Transverse colon (tissue), 4 donors: ENCODE measurements around the gene DGKD. TPM values are rescaled to one million over a fixed set of nuclear protein-coding genes. Genes with fewer than 3 reads are reported as not detected.

Experiments used
- DNase-seq: peaks from one replicate; pipeline ENCODE4 v3.0.0-alpha.2; 2019
- H3K27ac ChIP-seq, 4 donors: fragments of 200-600 bp; sonication (generic); 2 replicates each; pipeline ENCODE4 v1.5.1; 2016 to 2018; ENCODE audit warnings: inconsistent platforms in 4 of 4
- H3K27me3 ChIP-seq: fragments of 200-600 bp; sonication (generic); 2 replicates; pipeline ENCODE4 v1.5.1; 2017; ENCODE audit warnings: inconsistent platforms
- H3K36me3 ChIP-seq, 4 donors: fragments of 200-600 bp; sonication (generic); 2 replicates each; pipeline ENCODE4 v1.5.1; 2017 to 2019; ENCODE audit warnings: inconsistent platforms in 4 of 4
- H3K4me1 ChIP-seq, 4 donors: fragments of 200-600 bp; sonication (generic); 2 replicates each; pipeline ENCODE4 v1.5.1; 2017 to 2020; ENCODE audit warnings: inconsistent platforms in 4 of 4
- H3K4me3 ChIP-seq, 4 donors: fragments of 200-600 bp; sonication (generic); 1 replicate in 1 of 4; 2 replicates in 3 of 4; pipeline versions ENCODE4 v1.5.1 to v1.6.1; 2017 to 2019; ENCODE audit warnings: inconsistent platforms in 4 of 4
- H3K9me3 ChIP-seq, 2 donors: fragments of 200-600 bp; sonication (generic); 2 replicates each; pipeline ENCODE4 v1.5.1; 2017 to 2019; ENCODE audit warnings: inconsistent platforms in 2 of 2
- EP300 ChIP-seq: sonication (generic); formaldehyde crosslinking; IDR thresholded peaks from one replicate; pipeline ENCODE4 v1.6.1; 2017; ENCODE audit warnings: antibody characterized with exemption, low read depth
- POLR2A ChIP-seq: fragments of 450-650 bp; IDR thresholded peaks from one replicate; pipeline ENCODE4 v1.6.1; 2016; ENCODE audit warnings: antibody characterized with exemption, mild to moderate bottlenecking, moderate library complexity
- POLR2AphosphoS5 ChIP-seq, 3 donors: sonication (generic); formaldehyde crosslinking; IDR thresholded peaks; one replicate each; pipeline ENCODE4 v1.6.1; 2016; ENCODE audit warnings: antibody characterized with exemption in 3 of 3
- WGBS, 2 donors: methylation state at CpG; one replicate each; pipeline ENCODE4 v1.1.5; 2018; ENCODE audit warnings: low coverage in 1 of 2; 5-methylcytosine and 5-hydroxymethylcytosine counted together
- in situ Hi-C, 4 donors: fragments of 200-750 bp; cut with MboI; loops; one replicate each; pipeline versions ENCODE4 v1.15.0 to v1.15.1; 2017; ENCODE audit warnings: low sequenced_read_pairs in 3 of 4, low pct_ligation_motif_present in 1 of 4, low pct_unique_long_range_greater_than_20kb in 1 of 4
- intact Hi-C: fragments of 100-400 bp; cut with DNase I; formaldehyde crosslinking; loops from one replicate; pipeline ENCODE4 v1.15.1; 2023; ENCODE audit warnings: low total_unique reads
- total RNA-seq, 4 donors: library from RNA; depleted of rRNA; stranded (reverse); fragments of >200 nt; gene quantifications; one replicate each; pipeline ENCODE4 v1.1.0, GENCODE V29; 2016
- TF ChIP-seq, protein P1 (sequence below), 5 experiments: fragments of 200-600 bp in 3 of 5; fragments of 450-650 bp in 2 of 5; sonication (generic) in 3 of 5; IDR thresholded peaks; 1 replicate in 2 of 5; 2 replicates in 3 of 5; pipeline ENCODE4 v1.5.1; 2016 to 2017; ENCODE audit warnings: antibody characterized with exemption in 5 of 5, inconsistent platforms in 3 of 5, mild to moderate bottlenecking in 2 of 5, moderate library complexity in 1 of 5

DGKD gene
- total RNA-seq, 4 donors from 2014 or later = 55.7 to 166 (median 91.5) TPM

DNA sequence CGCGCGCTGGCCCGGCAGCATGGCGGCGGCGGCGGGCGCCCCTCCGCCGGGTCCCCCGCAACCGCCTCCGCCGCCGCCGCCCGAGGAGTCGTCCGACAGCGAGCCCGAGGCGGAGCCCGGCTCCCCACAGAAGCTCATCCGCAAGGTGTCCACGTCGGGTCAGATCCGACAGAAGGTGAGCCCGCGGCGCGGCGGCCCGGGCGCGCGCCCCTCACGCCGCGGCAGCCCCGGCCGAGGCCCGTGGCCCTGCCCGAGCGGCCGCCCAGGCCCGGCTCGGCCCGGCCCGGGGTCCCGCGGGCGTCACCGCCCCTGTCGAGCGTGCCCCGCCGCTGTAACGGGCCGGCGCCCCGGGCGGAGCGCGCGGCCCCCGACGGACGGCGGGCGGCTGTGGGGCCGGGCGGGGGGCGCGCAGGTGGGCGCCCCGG, 218 bp downstream of the DGKD start:
- 0% methylated on average over 16 of the region's 77 CpGs; no CpG with 5 or more reads in 1 of the 2 donors for WGBS, 2 donors
- Histone ChIP-seq H3K27ac (peak overlapping the region in 2 of 4 donors; percentile 51 to 73), H3K4me3 (peak overlapping the region in 3 of 4 donors; percentile 72 to 84 (median 79)), H3K36me3 (no peaks in the 10 kb centered on the region), H3K4me1 (peaks cover 3 to 77% (median 51%) of the 10 kb centered on the region in 4 donors), H3K9me3 (no peaks in the 10 kb centered on the region), H3K27me3 (no peaks in the 10 kb centered on the region)
- no peak for TF ChIP-seq POLR2A
- TF ChIP-seq, protein P1, sequence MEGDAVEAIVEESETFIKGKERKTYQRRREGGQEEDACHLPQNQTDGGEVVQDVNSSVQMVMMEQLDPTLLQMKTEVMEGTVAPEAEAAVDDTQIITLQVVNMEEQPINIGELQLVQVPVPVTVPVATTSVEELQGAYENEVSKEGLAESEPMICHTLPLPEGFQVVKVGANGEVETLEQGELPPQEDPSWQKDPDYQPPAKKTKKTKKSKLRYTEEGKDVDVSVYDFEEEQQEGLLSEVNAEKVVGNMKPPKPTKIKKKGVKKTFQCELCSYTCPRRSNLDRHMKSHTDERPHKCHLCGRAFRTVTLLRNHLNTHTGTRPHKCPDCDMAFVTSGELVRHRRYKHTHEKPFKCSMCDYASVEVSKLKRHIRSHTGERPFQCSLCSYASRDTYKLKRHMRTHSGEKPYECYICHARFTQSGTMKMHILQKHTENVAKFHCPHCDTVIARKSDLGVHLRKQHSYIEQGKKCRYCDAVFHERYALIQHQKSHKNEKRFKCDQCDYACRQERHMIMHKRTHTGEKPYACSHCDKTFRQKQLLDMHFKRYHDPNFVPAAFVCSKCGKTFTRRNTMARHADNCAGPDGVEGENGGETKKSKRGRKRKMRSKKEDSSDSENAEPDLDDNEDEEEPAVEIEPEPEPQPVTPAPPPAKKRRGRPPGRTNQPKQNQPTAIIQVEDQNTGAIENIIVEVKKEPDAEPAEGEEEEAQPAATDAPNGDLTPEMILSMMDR (IDR thresholded peaks at IDR 0.05) = no peak
- no peak for TF ChIP-seq POLR2AphosphoS5 (IDR thresholded peaks at IDR 0.05)
- no peak for TF ChIP-seq EP300
- intact Hi-C loops = loop anchor here (5.0 kb wide), 1 partner anchor 88 kb away; no protein-coding TSS in a partner anchor
- no peak for DNase-seq
- in situ Hi-C loops = no loop called here

DNA sequence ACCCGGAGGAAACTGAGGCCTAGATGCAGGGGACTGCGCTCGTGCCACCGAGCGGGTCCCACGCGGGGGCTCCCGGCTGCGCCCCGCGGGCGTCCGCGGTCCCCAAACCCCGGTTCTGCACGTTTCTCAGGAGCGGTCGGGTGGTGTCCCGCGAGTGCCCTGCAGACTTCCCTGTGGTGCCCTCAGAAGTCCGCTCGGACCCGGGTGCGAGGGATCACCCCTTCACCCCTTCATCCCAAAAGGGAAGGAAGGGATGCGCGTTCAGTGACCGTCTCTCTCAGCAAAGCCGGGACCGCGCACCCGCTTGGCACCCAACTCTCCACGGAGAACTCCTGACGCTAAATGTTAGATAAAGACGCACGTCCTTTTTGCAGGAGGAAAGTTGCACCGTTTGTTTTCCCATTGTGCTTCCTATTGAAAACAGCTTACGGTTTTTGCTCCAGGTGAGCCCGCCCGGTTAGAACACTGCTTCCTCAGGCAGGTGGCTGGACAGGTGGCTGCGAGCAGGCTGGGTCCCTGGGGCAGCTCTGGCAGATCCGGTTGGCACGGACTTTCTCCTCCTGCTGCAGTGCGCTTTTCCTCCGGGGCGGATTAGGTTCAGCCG, 779 bp downstream of the DGKD start:
- in situ Hi-C loops = no loop called here
- Histone ChIP-seq H3K4me1 (peaks cover 3 to 74% (median 46%) of the 10 kb centered on the region in 4 donors), H3K4me3 (peak overlapping the region; percentile 72 to 84 (median 81)), H3K27ac (peak overlapping the region; percentile 30 to 69 (median 54)), H3K36me3 (no peaks in the 10 kb centered on the region), H3K9me3 (no peaks in the 10 kb centered on the region), H3K27me3 (no peaks in the 10 kb centered on the region)
- 3% methylated on average over 26 of the region's 46 CpGs; no CpG with 5 or more reads in 1 of the 2 donors for WGBS, 2 donors
- DNase-seq = peak; percentile 61
- intact Hi-C loops = loop anchor here (5.0 kb wide), 1 partner anchor 87 kb away; no protein-coding TSS in a partner anchor
- TF ChIP-seq, protein P1 (IDR thresholded peaks at IDR 0.05) = no peak
- TF ChIP-seq POLR2AphosphoS5 (IDR thresholded peaks at IDR 0.05) (no peak), POLR2A (no peak)

DNA sequence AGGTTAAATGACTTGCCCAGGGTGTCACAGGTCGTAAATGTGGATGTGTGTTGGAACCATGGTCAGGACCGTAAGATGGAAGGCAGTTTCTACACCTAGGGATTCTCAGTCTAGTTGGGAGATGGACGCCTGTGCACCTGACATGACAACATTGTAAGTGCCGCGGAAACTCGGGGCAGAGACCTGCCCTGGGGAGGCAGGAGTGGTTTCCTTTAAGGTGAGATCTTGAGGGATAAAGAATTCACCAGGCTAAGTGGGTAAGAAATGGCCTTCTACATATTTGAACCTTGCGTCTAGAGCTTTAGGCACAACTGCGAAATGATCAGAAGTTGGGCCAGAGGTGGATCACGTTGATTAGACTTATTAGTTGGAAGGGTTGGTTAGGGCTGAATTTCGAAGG, 1.6 kb downstream of the DGKD start:
- Histone ChIP-seq H3K27ac (no peak overlapping the region), H3K36me3 (no peaks in the 10 kb centered on the region), H3K4me1 (peaks cover 3 to 66% (median 37%) of the 10 kb centered on the region in 4 donors), H3K9me3 (no peaks in the 10 kb centered on the region), H3K27me3 (no peaks in the 10 kb centered on the region), H3K4me3 (peak overlapping the region in 1 of 4 donors; percentile 84)
- in situ Hi-C loops = no loop called here
- TF ChIP-seq POLR2AphosphoS5 (IDR thresholded peaks at IDR 0.05) = no peak
- TF ChIP-seq EP300 = no peak
- TF ChIP-seq POLR2A = no peak
- intact Hi-C loops = no loop called here
- peak; percentile 7 for DNase-seq
- 92 to 93% methylated on average over 6 to 10 of the region's 10 CpGs for WGBS, 2 donors

DNA sequence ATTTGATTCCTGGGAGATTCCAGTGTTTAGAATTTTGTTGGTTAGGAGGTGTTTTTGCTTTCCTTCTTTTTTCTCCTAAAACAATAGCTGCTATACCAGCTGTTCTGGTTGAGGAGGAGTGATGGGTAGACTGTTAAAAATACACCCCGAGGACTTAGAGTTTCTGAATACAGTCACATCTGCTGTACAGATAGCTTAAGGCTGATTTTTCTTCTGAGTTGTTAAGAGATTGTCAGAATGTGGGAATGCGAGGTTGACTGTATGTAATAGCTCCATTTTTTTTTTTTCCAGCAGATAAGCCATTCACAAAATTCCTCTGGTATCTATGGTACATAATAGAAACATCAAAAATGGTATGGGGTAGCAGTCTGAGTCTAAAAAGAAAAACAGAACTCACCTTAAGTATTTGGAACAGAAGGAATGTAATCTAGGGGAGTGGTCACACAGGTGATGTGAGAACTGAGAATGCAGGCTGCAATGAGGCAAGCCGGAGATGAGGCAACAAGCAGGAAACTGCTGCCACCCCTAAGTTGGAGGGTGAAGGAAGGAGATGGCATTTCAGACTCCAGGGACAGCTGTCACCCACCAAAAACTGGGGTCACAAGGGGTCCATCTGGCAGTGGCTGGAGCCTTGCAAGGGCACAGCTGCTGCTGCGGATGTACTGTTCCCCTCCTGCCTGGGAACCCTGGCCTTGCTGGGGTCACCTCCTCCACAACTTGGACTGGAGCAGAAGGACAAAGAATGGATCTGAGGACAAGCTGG, 2.4 kb downstream of the DGKD start:
- intact Hi-C loops = no loop called here
- peak; percentile 10 for DNase-seq
- Histone ChIP-seq H3K4me3 (no peak overlapping the region), H3K9me3 (no peaks in the 10 kb centered on the region), H3K27ac (peak overlapping the region in 2 of 4 donors; percentile 22 to 30), H3K36me3 (no peaks in the 10 kb centered on the region), H3K27me3 (no peaks in the 10 kb centered on the region), H3K4me1 (peaks cover 3 to 64% (median 32%) of the 10 kb centered on the region in 4 donors)
- TF ChIP-seq POLR2A (no peak), POLR2AphosphoS5 (IDR thresholded peaks at IDR 0.05) (no peak), EP300 (no peak)
- TF ChIP-seq, protein P1 (IDR thresholded peaks at IDR 0.05) = no peak
- in situ Hi-C loops = no loop called here
- 63 to 68% methylated on average over 3 to 4 of the region's 4 CpGs for WGBS, 2 donors
